Spleen (tissue), 11 donors: Measurements from ENCODE around the gene GSG1L. TPM values are rescaled to one million over a fixed set of nuclear protein-coding genes. Genes with fewer than 3 reads are reported as not detected.

Experiments
- DNase-seq: peaks from one replicate; pipeline ENCODE4 v3.0.0-alpha.2; 2020
- H3K27ac ChIP-seq, 8 donors: fragments of 200-600 bp; sonication (generic) in 7 of 8; 1 replicate in 4 of 8; 2 replicates in 4 of 8; pipeline versions ENCODE4 v1.5.0 to v1.8.0; 2016 to 2021; ENCODE audit warnings: inconsistent platforms in 4 of 8, mild to moderate bottlenecking in 4 of 8, moderate library complexity in 1 of 8
- H3K27me3 ChIP-seq, 7 donors: fragments of 200-600 bp; sonication (generic) in 6 of 7; replicated peaks in 1 of 7; 1 replicate in 4 of 7; 2 replicates in 3 of 7; pipeline versions ENCODE4 v1.5.0 to v1.8.0; 2016 to 2021; ENCODE audit warnings: inconsistent platforms in 3 of 7, mild to moderate bottlenecking in 1 of 7
- H3K36me3 ChIP-seq, 6 donors: fragments of 200-600 bp; sonication (generic) in 5 of 6; 1 replicate in 4 of 6; 2 replicates in 2 of 6; pipeline versions ENCODE4 v1.5.0 to v1.8.0; 2016 to 2021; ENCODE audit warnings: inconsistent platforms in 2 of 6
- H3K4me1 ChIP-seq, 6 donors: fragments of 200-600 bp; sonication (generic) in 5 of 6; 1 replicate in 3 of 6; 2 replicates in 3 of 6; pipeline versions ENCODE4 v1.5.0 to v1.8.0; 2016 to 2021; ENCODE audit warnings: inconsistent platforms in 3 of 6
- H3K4me3 ChIP-seq, 8 donors: fragments of 200-600 bp; sonication (generic) in 7 of 8; 1 replicate in 4 of 8; 2 replicates in 4 of 8; pipeline versions ENCODE4 v1.5.0 to v1.8.0; 2016 to 2021; ENCODE audit warnings: inconsistent platforms in 4 of 8, mild to moderate bottlenecking in 4 of 8, moderate library complexity in 2 of 8
- H3K9me3 ChIP-seq, 8 donors: fragments of 200-600 bp; sonication (generic) in 7 of 8; 1 replicate in 4 of 8; 2 replicates in 4 of 8; pipeline versions ENCODE4 v1.5.0 to v1.8.0; 2016 to 2021; ENCODE audit warnings: inconsistent platforms in 4 of 8
- POLR2A ChIP-seq, 3 donors: fragments of 450-650 bp; IDR thresholded peaks; one replicate each; pipeline ENCODE4 v1.5.1; 2017; ENCODE audit warnings: antibody characterized with exemption in 3 of 3, mild to moderate bottlenecking in 1 of 3
- POLR2AphosphoS5 ChIP-seq, 3 donors: sonication (generic); formaldehyde crosslinking; IDR thresholded peaks; one replicate each; pipeline ENCODE4 v1.5.1; 2017; ENCODE audit warnings: antibody characterized with exemption in 3 of 3
- WGBS, 5 donors: extraction: QIAGEN DNeasy Blood & Tissue Kit in 3 of 5; methylation state at CpG; one replicate each; pipeline versions ENCODE4 v1.1.5 to v1.1.7; 2013 to 2018; 5-methylcytosine and 5-hydroxymethylcytosine counted together
- intact Hi-C: fragments of 100-400 bp; cut with DNase I; formaldehyde crosslinking; loops from one replicate; pipeline ENCODE4 v1.15.0; 2023; ENCODE audit warnings: low total_unique reads
- polyA plus RNA-seq, 3 donors: library from polyadenylated mRNA; stranded (reverse); fragments of 200-250 nt; gene quantifications; one replicate each; pipeline ENCODE4 v1.2.1, GENCODE V29; 2013
- total RNA-seq, 7 donors: library from RNA; depleted of rRNA in 3 of 7; stranded (reverse); fragments of >200 nt in 3 of 7; fragmentation: NEBNext Ultra II Directional in 4 of 7; extraction: Animal tissue kit (Norgen Biotek cat#: 25700) in 4 of 7; gene quantifications; one replicate each; pipeline versions ENCODE4 v1.1.0 to v1.2.1, GENCODE V29; 2016 to 2021
- TF ChIP-seq, protein P1 (sequence below), 11 experiments: fragments of 200-600 bp in 7 of 11; fragments of 450-650 bp in 4 of 11; sonication (generic) in 4 of 11; IDR thresholded peaks in 8 of 11; conservative IDR thresholded peaks in 3 of 11; 1 replicate in 7 of 11; 2 replicates in 4 of 11; pipeline versions ENCODE4 v1.4.0 to v1.8.0; 2016 to 2021; ENCODE audit warnings: antibody characterized with exemption in 11 of 11, inconsistent platforms in 4 of 11, mild to moderate bottlenecking in 1 of 11
- donor health status: healthy with polysubstance abuse.
- donor health status: DM: no; HTN: no; CAD: no; lungs with moderate emphysema.
- donor health status: DM: no; HTN: no; CAD: no.
- donor health status: Bipolar disorder and iron deficiency.
- donor health status: healthy.
- donor health status: DM: no; HTN: no; CAD: no.
- donor health status: DM: yes; HTN: yes; CAD: no.

Gene GSG1L
- total and polyA plus RNA-seq, 10 donors: 0.22 to 0.58 (median 0.43) TPM; not detected in 6

DNA sequence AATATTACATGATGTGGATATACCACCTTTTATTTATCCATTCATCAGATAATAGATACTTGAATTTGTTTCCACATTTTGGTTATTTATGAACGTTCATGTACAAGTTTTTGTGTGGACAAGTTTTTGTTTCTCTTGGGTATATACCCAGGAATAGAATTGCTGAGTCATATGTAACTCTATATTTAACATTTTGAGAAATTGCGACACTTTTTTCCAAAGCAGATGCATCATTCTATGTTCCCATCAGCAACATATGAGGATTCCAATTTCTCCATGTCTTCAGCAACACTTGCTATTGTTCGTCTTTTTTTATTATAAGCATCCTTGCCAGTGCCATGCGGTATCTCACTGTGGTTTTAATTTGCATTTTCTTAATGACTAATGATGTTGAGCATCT lies 93.9 kb downstream of the GSG1L start:
- Histone ChIP-seq H3K27ac (no peak overlapping the region), H3K4me1 (no peaks in the 10 kb centered on the region), H3K36me3 (no peaks in the 10 kb centered on the region), H3K9me3 (peaks cover 0 to 16% (median 6%) of the 10 kb centered on the region in 8 donors), H3K4me3 (no peak overlapping the region), H3K27me3 (peaks cover 0 to 6% (median 0%) of the 10 kb centered on the region in 7 donors)
- TF ChIP-seq, protein P1, sequence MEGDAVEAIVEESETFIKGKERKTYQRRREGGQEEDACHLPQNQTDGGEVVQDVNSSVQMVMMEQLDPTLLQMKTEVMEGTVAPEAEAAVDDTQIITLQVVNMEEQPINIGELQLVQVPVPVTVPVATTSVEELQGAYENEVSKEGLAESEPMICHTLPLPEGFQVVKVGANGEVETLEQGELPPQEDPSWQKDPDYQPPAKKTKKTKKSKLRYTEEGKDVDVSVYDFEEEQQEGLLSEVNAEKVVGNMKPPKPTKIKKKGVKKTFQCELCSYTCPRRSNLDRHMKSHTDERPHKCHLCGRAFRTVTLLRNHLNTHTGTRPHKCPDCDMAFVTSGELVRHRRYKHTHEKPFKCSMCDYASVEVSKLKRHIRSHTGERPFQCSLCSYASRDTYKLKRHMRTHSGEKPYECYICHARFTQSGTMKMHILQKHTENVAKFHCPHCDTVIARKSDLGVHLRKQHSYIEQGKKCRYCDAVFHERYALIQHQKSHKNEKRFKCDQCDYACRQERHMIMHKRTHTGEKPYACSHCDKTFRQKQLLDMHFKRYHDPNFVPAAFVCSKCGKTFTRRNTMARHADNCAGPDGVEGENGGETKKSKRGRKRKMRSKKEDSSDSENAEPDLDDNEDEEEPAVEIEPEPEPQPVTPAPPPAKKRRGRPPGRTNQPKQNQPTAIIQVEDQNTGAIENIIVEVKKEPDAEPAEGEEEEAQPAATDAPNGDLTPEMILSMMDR (IDR thresholded peaks at IDR 0.05 in 8 of 11, conservative IDR thresholded peaks at IDR 0.05 in 3 of 11): no peak
- intact Hi-C loops: no loop called here
- 51 to 68% (median 62%) methylated on average over 4 of the region's 4 CpGs for WGBS, 5 donors
- no peak for DNase-seq

DNA sequence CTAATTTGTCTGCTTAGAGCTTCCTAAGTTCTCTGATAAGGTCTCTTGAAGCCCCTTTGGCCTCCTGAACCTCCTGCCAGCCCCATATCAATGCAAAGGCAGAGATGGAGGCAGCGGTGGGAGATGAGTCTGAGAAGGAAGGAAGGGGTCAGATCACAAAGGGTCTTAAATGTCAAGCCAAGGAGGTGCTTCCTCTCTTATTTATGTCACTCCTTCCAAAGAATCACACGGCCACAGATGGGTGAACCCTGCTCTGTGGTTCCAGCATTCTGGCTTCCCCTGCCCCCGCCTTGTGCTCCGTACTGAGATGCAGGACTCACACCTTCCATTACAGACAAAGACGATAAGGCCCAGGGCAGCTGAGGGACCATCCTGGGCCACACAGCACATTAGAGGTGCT lies 96.3 kb downstream of the GSG1L start:
- Histone ChIP-seq H3K4me3 (no peak overlapping the region), H3K9me3 (peaks cover 0 to 16% (median 10%) of the 10 kb centered on the region in 8 donors), H3K27me3 (peaks cover 0 to 15% (median 0%) of the 10 kb centered on the region in 7 donors), H3K27ac (no peak overlapping the region), H3K4me1 (no peaks in the 10 kb centered on the region), H3K36me3 (no peaks in the 10 kb centered on the region)
- DNase-seq: no peak
- 71 to 92% (median 87%) methylated on average over 5 of the region's 5 CpGs for WGBS, 5 donors
- intact Hi-C loops: no loop called here
- no peak for TF ChIP-seq POLR2AphosphoS5 (IDR thresholded peaks at IDR 0.05)
- no peak for TF ChIP-seq POLR2A (IDR thresholded peaks at IDR 0.05)
- TF ChIP-seq, protein P1 (IDR thresholded peaks at IDR 0.05 in 8 of 11, conservative IDR thresholded peaks at IDR 0.05 in 3 of 11): no peak

DNA sequence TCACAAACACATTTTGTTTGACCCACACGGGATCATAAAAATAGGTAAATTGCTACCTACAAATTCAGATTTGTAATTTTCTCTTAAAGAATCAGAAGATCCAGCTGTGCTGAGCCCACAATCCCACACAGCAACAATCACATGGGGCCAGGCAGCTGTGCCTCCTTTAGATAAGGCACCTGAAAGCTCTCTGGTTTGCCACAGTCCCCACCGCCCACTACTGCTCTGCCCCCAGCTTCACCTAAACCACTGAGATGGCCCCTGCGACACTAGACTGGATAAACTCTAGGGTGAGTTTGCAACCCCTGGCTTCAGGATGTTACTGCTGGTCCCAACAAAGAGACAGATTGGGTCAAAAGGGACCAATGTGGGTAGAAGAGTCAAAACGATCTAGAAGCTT lies 96.8 kb downstream of the GSG1L start:
- intact Hi-C loops: no loop called here
- peaks cover 0 to 14% (median 11%) of the 10 kb centered on the region in 8 donors for H3K9me3 ChIP-seq
- no peaks in the 10 kb centered on the region for H3K36me3 ChIP-seq
- H3K4me1 ChIP-seq: no peaks in the 10 kb centered on the region
- H3K27me3 ChIP-seq: peaks cover 0 to 11% (median 0%) of the 10 kb centered on the region in 7 donors
- H3K27ac ChIP-seq: no peak overlapping the region
- no peak for TF ChIP-seq POLR2A (IDR thresholded peaks at IDR 0.05)
- TF ChIP-seq, protein P1 (IDR thresholded peaks at IDR 0.05 in 8 of 11, conservative IDR thresholded peaks at IDR 0.05 in 3 of 11): no peak
- no peak for TF ChIP-seq POLR2AphosphoS5 (IDR thresholded peaks at IDR 0.05)
- H3K4me3 ChIP-seq: no peak overlapping the region
- DNase-seq: no peak
- 87 to 93% (median 92%) methylated on average over 4 of the region's 4 CpGs for WGBS, 5 donors

DNA sequence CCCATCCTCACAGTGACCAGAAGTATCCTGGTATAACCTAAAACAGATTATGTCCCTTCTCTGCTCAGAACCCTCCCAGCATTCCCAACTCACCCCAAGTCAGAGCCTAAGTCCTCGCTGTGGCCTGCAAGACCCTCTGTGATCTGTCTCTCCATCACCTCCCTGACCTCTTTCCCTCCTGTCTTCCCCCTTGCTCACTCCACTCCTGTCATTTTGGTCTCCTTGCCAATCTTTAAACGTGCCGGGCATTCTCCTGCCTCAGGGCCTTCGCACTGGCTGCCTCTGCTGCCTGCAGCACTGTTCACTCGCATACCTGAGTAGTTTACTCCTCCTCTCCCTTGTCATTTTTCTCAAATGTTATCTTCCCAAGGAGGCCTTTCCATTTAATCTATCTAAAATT lies 97.7 kb downstream of the GSG1L start:
- peaks cover 0 to 10% (median 0%) of the 10 kb centered on the region in 7 donors for H3K27me3 ChIP-seq
- H3K4me3 ChIP-seq: no peak overlapping the region
- H3K27ac ChIP-seq: no peak overlapping the region
- no peaks in the 10 kb centered on the region for H3K4me1 ChIP-seq
- H3K9me3 ChIP-seq: peaks cover 0 to 10% (median 5%) of the 10 kb centered on the region in 8 donors
- no peaks in the 10 kb centered on the region for H3K36me3 ChIP-seq
- DNase-seq: no peak
- 77 to 96% (median 89%) methylated on average over 5 of the region's 5 CpGs for WGBS, 5 donors
- intact Hi-C loops: no loop called here
- TF ChIP-seq, protein P1 (IDR thresholded peaks at IDR 0.05 in 8 of 11, conservative IDR thresholded peaks at IDR 0.05 in 3 of 11): no peak
- no peak for TF ChIP-seq POLR2A (IDR thresholded peaks at IDR 0.05)
- no peak for TF ChIP-seq POLR2AphosphoS5 (IDR thresholded peaks at IDR 0.05)
